HUES6 (cell line): ENCODE data around the gene PTPRCAP.
A peak's percentile ranks its signal among the peaks of the same experiment; 100 is the strongest.
"Not testable (repeated sequence)": the region's sequence is repeated elsewhere in the genome, so short reads cannot be mapped to it uniquely, and the experiment has no call there.

Source experiments
- H3K27ac ChIP-seq: 2 replicates; pipeline ENCODE4 v1.7.0; 2013; ENCODE audit warnings: low read depth, mild to moderate bottlenecking, low read length, inconsistent platforms
- H3K27me3 ChIP-seq: 2 replicates; pipeline ENCODE4 v1.6.1; 2013; ENCODE audit warnings: low read length; ENCODE audit not compliant: control insufficient read depth, insufficient read depth
- H3K36me3 ChIP-seq: 2 replicates; pipeline ENCODE4 v1.6.1; 2013; ENCODE audit warnings: low read length; ENCODE audit not compliant: control insufficient read depth, insufficient read depth
- H3K4me1 ChIP-seq: 2 replicates; pipeline ENCODE4 v1.6.1; 2013; ENCODE audit warnings: low read length; ENCODE audit not compliant: control insufficient read depth, insufficient read depth
- H3K4me3 ChIP-seq: 2 replicates; pipeline ENCODE4 v1.5.1; 2013; ENCODE audit warnings: low read depth, low read length
- H3K9ac ChIP-seq: one replicate; pipeline ENCODE4 v1.6.1; 2013; ENCODE audit warnings: mild to moderate bottlenecking, low read length
- H3K9me3 ChIP-seq: 2 replicates; pipeline ENCODE4 v1.6.1; 2013; ENCODE audit warnings: low read depth, low read length; ENCODE audit not compliant: control insufficient read depth, insufficient read depth

The PTPRCAP gene

DNA sequence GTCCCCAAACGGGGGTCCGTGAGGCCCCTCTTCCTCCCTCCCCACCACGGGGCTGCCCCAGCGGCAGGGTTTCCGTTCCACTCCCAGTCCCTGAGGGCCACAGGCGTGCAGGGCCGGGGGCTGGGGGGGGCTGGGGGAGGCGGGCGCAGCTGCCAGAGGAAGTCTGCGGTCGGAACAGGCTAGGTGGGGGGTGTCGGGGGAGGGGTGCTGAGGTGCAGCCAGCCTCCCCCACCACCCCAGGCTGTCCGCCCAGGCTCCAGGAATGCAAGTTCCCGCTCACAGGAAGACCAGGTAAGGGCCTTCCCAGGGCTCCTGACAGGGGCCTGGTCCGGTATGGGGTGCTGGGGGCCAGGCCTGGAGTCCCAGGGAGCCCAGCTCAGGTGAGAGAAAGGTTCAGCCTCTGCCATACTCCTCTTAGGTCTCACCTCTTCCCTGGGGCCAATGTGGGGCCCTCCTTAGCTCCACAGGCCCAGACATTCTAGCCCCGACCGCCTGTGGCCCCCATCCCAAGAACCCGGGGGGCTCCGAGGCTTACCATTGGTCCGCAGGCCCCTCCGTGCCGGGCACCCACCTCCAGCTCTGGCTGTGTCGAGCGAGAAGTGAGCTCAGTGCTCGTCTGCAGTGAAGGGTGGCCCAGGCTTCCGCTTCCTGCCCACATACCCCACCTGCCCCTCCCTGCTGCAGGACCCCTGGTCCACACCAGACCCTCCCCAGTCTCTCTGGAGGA lies at the start of gene PTPRCAP:
Gene PTPRCAP, minus strand, starts transcription at position 601 of the 727 bp plus-strand sequence. Its CDS starts 63 bp downstream, at position 538.
- Histone ChIP-seq H3K4me1 (peaks cover 25% of the 10 kb centered on the region), H3K27ac (peak within 1 kb of the TSS; percentile 88), H3K27me3 (no peaks in the 10 kb centered on the region), H3K9ac (peak within 1 kb of the TSS; percentile 70), H3K9me3 (no peaks in the 10 kb centered on the region), H3K4me3 (0 out of 2 replicates have a peak within 1 kb of the TSS, but pooled peaks have one; percentile 4), H3K36me3 (peaks cover 75% of the 10 kb centered on the region)

- Histone ChIP-seq H3K9ac (no peak overlapping the region), H3K4me1 (no peaks in the 10 kb centered on the region; the same call in 1 of the 2 replicates), H3K36me3 (peaks cover 29% of the 10 kb centered on the region), H3K27ac (no peak overlapping the region), H3K27me3 (no peaks in the 10 kb centered on the region; the same call in 1 of the 2 replicates), H3K9me3 (no peaks in the 10 kb centered on the region), H3K4me3 (no peak overlapping the region)
Observed at GRCh38 chr11:67486481-67487195, 49.2 kb upstream of the PTPRCAP start.

DNA sequence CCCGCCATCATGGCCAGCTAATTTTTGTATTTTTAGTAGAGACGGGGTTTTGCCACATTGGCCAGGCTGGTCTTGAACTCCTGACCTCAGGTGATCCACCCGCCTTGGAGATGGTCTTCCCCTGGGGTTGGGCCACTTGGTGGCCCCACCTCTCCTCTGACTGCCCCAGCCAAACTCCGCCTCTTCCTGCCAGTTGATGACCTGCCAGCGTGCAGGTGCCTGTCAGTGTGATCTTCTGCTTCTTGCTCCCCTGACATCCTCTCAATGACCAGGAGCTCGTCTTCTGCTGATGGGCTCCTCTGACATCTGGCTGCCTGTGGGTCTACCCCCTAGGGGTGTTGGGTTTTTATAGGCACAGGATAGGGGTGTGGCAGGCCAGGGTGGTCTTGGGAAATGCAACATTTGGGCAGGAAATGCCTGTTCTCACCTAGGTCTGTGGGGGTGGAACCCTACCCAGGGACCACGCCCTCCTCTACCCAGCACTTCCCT lies 48.4 kb upstream of the PTPRCAP start:
- H3K9ac ChIP-seq, H3K4me1 ChIP-seq, H3K9me3 ChIP-seq, H3K27ac ChIP-seq, H3K4me3 ChIP-seq, H3K27me3 ChIP-seq: not testable (repeated sequence)
- peaks cover 21% of the 10 kb centered on the region for H3K36me3 ChIP-seq

GRCh38 chr11:67484847-67485311 lies 47.4 kb upstream of the PTPRCAP start:
- Histone ChIP-seq H3K36me3 (peaks cover 11% of the 10 kb centered on the region), H3K27me3 (no peaks in the 10 kb centered on the region; the same call in 1 of the 2 replicates), H3K4me3 (no peak overlapping the region), H3K27ac (no peak overlapping the region), H3K9ac (no peak overlapping the region), H3K4me1 (no peaks in the 10 kb centered on the region; the same call in 1 of the 2 replicates), H3K9me3 (no peaks in the 10 kb centered on the region)

DNA sequence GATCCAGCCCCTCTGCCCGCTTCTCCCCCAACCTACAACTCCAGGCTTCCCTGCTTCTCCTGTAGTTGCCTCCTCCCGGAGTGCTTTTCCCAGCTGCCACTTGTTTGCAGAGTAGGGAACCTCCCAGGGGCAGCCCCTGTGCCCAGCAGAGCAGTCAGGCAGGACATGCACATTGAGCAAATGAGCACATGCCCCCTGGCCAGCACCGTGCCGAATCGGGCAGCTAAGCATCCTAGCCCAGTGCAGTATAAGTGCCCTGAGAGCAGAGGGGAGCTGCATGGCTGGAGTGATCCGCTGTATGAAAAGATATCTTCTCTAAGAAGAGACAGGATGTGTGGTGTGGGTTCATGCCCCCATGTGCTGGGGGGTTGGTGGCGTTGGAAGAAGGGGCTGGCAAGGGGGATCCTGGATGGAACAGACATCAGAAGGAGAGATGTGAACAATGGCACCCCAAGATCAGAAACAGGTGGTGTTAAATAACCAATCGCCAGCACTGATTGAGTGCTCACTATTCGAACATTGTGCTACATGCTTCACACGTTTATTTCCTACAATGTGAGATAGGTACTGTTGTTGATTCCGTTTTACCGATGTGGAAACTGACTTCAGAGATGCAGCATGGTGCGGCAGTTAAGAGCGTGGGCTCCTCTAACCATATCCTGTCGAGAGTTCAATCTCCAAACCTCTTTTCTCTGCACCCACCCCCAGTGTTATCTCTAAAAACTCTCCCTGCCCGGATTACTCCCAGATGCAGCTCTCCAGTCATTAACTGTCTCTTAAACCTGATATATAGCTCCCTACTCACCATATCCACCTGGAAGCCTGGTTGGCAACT lies 46.6 kb upstream of the PTPRCAP start:
- Histone ChIP-seq H3K4me1 (no peaks in the 10 kb centered on the region; the same call in 1 of the 2 replicates), H3K27ac (no peak overlapping the region), H3K9ac (no peak overlapping the region), H3K4me3 (peak overlapping the region; percentile 53), H3K27me3 (no peaks in the 10 kb centered on the region; the same call in 1 of the 2 replicates), H3K36me3 (peaks cover 4% of the 10 kb centered on the region; the same call in 1 of the 2 replicates), H3K9me3 (no peaks in the 10 kb centered on the region)

DNA sequence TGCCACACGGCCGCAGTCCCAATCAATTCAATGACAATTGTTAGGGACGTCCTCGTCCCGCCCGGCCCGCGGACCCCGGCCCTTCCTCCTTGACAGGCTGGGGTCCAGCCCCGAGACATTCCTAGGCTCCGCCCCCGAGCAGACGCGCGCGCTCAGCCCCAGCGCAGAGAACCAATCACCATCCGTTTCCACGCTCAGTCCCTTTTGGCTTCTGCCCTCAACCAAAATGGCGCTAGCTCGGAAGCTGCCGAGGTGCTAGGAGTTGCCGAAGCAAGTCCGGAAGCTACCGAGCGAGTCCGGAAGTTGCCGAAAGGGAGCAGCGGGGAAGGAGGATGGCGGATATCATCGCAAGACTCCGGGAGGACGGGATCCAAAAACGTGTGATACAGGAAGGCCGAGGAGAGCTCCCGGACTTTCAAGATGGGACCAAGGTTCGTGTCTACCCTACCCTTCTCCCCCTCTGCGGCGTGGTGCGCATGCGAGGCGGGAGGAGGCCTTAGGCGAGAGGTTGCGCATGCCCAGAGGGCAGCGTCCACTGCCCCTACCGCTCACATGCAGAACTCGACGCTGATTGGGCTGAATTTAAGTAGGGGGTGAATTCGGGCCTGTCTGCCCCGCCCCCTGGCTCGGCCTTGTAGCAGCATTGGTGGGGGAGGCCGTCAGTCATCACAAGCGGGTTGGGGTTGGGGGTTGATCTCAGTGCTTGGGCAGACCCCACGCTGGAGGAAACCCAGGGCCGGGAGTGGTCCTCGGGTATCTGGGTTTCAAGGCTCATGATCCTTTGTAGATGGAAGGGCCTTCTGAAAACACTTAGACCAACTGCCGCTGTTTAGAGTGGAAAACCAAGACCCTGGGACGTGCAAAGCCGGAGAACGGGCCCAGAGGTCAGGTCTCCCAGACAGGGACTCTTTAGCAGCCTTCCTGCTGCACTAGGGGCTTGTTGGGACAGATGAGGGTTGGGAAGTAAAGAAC lies 45.6 kb upstream of the PTPRCAP start, which contains the start of gene AIP:
Gene AIP, plus strand, starts transcription at position 200 of the 972 bp plus-strand sequence. Its CDS starts 133 bp downstream, at position 333.
- H3K9ac ChIP-seq: peak within 1 kb of the TSS; percentile 48
- no peaks in the 10 kb centered on the region; the same call in 1 of the 2 replicates for H3K27me3 ChIP-seq
- no peaks in the 10 kb centered on the region; the same call in 1 of the 2 replicates for H3K4me1 ChIP-seq
- H3K9me3 ChIP-seq: no peaks in the 10 kb centered on the region
- H3K4me3 ChIP-seq: peak within 1 kb of the TSS; percentile 53
- H3K27ac ChIP-seq: no peak within 1 kb of the TSS; the same call in 1 of the 2 replicates
- 0 out of 2 replicates have a peak, but pooled peaks cover 3% of the 10 kb centered on the region for H3K36me3 ChIP-seq

DNA sequence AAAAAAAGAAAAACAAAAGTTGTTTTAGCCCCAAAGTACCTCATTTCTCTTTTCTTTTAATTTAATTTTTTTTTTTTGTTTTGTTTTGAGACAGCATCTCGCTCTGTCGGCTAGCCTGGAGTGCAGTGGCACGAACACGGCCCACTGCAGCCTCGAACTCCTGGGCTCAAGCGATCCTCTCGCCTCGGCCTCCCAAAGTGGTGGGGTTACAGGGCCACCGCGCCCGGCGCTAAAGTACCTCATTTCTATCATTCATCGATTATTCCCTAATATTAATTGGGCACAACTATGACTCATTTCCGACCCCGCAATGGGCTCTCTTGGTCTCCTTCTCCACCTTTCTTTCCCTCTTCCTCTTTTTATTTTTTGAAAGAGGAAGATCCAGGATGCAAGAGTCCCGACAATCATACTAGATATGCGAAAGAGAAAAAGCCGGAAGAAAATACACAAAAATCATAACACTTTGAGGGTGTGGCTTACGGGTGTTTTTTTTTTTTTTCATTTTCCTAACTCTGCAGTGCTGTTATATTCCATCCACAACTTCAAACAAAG lies 44.9 kb upstream of the PTPRCAP start:
- Histone ChIP-seq H3K9me3 (no peaks in the 10 kb centered on the region), H3K4me3 (peak overlapping the region; percentile 53), H3K27me3 (no peaks in the 10 kb centered on the region; the same call in 1 of the 2 replicates), H3K4me1 (no peaks in the 10 kb centered on the region; the same call in 1 of the 2 replicates), H3K9ac (no peak overlapping the region), H3K27ac (no peak overlapping the region), H3K36me3 (no peaks in the 10 kb centered on the region)

GRCh38 chr11:67477344-67478050 lies 40.0 kb upstream of the PTPRCAP start:
- not testable (repeated sequence) for H3K4me3 ChIP-seq, H3K36me3 ChIP-seq, H3K27me3 ChIP-seq, H3K9me3 ChIP-seq, H3K9ac ChIP-seq, H3K27ac ChIP-seq, H3K4me1 ChIP-seq

- not testable (repeated sequence) for H3K36me3 ChIP-seq, H3K27me3 ChIP-seq, H3K27ac ChIP-seq, H3K4me3 ChIP-seq, H3K4me1 ChIP-seq, H3K9me3 ChIP-seq, H3K9ac ChIP-seq
Observed at GRCh38 chr11:67476692-67477091, 39.2 kb upstream of the PTPRCAP start.
